GM21737 (cell line): Measurements from ENCODE around the gene CFAP73.

Source experiments
- ATAC-seq: cut with Tn5 transposase; IDR thresholded peaks from one replicate; pipeline ENCODE4 v1.9.1; 2021; ENCODE audit warnings: mild to moderate bottlenecking, moderate library complexity; ENCODE audit not compliant: unreplicated experiment

Gene CFAP73

DNA sequence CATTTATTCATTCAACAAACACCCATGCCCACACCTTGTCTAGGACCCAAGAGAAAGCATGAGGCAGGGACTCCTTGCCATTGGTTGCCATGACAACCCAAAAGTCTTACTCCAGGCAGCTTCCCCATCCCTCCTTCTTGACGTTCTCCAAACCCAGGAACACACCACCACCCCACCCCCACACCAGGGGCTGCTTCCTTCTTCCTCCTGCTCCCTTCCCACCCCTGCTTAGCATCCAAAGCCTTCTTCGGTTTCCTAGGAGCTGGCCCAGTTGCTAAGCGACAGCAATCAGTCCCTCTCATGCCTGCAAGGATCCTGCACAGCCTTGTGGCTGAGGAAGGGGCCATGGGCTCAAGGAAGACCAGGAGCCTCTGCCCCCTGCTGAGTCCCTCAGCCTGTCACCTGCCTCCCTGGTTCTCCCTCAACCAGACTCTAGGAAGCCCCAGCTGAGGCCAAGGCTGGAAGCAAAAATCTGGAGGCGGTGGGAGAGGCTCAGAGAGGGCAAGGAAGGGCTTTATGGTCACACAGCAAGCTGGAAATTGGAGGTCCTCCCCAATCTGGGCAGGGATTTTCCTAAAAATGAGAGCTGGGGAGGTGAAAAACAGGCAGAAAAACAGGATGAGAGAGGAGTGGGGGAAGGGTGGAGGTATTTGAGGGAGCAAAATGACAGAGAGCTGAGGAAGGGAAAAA is 29.4 kb upstream of the CFAP73 start:
- no peak for ATAC-seq

DNA sequence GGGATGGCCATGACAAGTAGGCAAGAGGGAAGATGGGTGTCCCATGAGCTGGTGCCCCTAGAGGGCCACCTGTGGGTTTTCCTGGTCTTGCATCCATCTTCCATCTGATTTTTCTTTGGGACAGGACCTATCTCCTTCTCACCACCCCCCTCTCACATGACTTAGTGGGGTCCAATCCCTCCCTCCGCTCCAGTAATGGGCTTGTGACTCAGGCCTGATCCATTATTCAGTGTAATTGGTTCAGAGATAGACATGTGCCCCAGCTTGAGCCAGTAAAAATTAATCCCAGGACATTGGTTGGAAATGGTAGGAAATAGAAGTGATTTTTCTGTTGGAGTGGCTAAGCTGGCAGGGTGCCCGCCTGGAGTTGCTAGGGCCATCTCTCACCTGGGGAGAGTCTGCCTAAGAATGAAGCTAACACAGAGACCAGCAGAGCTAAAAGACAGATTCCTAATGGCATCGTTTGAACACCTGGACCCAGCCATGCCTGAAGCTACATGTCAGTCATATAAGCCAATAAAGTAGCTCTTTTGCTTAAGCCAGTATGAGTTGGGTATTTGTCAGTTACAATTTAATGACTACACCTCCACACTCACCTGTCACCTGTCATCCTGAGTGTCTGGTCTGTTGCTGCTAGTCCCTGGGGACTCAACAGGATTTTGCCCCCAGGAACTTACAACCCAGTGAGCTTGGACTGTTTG is 28.7 kb upstream of the CFAP73 start:
- no peak for ATAC-seq

DNA sequence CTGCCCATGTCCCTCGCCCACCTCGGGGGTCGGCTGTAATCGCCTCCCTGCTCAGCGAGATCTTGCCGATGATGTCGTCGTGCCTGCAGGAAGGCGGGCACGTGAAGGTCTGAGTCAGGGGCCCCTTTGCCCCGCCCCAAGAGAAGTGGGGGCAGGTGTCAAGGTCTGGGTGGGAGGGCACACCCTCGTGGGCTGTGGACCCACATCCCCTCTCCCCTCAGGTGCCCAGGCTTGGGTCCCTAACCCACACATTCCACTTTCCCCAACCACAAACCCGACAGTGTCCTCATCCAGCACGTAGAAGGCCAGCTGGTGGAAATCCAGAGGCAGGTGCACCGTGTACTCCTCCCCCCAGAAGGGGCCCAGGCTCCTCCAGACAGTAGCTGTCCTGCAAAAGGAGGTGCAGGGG is 21.7 kb upstream of the CFAP73 start:
- ATAC-seq: no peak

DNA sequence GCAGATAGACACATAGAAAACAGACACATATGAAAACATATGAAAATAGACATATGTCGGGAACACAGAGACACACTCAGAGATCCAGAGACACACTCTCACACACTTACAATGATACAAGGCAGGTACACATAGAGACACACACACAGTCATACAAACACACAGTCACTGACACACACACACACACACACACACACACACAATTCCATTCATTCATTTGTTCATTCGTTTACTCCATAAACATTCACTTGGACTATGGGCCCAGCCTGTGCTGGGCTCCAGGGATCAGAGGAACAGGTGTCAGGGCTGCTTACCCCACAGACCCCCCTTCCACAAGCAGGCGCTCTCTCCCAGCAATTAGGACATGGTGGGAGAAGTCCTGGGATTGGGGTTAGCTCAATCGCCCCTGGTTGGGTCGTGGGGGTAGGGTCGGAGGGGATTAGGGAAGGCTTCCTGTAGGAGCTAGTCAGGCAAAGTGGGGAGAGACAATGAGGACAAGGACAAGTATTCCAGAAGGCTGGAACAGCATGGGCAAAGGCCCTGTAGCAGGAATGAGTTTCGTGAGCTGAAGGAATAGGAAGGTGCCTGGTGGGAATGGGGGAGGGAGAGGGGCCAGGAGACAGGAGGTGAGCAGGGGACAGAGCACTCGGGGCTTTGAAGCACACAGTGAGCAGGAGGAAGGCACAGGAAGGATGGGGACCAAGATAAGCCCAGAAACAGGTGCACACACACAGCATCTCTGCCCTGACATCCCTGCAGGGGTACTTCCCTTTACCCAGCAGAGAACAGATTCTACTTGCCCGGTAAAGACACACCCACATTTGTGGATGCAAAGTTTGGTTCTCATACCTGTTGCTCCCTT is 20.5 kb upstream of the CFAP73 start:
- no peak for ATAC-seq

DNA sequence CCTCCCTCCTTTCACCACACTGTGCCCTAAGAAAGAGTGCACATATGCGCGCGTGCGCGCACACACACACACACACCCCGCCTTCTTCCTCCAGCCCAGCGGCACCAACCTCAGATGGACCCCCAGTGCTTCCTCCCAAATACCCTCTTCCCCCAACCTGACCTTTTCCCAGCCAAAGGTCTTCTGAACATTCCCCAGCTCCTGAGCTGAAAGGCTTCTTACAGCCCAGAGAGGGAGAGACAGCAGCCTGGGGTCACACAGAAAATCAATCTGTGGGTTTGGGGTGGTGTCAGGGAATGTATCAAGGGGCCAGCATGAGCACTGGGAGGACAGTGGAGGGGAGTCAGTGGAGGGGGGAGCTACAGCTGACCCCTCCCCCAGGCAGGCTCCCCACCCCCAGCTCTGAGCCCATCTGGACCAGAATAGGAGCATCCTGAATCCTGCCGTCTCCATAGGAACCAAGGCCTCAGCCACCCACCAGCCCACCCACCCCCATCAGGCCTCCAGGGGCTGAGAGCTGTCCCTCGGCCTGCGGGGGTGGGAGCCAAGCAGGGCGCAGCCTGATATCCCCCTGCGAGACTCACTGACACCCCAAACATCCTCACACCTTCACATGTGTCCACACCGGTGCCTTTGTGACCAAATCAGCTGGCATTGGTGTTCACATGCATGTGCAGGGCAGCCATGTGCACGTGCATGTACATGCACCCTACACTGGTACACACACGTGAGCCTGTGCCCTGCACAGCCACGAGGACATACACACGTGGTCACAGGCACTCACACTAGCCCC is 19.7 kb upstream of the CFAP73 start:
- ATAC-seq: no peak

DNA sequence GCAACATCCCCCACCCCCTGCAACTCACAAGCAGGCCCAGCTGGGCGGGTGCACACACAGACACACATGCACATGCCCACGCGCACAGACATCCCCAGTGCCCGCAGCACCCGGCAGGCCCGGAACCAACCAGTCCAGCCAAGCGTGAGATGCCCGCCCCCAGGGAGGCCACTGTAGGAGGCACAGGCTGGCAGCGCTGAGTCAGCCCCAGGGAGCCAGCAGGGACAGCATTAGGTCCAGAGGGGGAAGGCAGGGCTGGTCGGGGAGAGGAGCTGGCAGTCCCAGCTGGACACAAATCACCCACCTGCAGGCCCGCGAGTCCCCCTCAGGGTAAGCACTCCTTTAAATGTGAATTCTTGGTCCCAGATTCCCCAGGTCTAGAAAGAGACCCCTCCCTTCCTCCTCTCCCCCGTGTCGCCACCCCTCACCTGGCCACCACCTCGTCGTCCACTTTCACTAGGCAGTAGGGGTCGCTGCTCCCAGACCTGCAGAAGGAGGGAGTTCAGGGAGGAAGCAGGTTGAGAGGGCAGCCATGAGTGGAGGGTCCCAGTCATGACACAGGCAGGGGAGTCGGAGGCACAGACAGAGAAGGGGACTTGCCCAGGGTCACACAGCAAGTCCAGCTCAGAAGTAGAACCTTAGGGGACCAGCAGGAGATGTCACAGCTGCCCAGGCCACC is 18.9 kb upstream of the CFAP73 start:
- ATAC-seq: no peak

DNA sequence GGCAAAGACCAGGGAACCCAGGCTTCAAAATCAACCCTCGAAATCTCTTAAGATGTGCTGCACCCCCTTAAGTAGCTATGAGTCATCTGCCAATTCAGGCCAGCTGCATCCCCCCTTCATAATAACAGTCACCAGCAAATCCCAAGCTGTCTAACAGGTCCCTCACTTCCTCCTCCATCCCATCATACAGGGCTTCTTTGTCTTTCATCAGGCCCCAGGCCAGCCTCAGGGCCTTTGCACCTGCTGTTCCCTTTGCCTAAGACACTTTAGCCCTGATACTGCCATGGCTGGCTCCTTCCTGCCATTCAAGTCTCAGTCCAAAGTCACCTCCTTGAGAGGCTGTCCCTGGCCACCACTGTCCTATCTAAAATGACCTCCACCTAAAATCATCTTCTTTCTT is 18.0 kb upstream of the CFAP73 start:
- ATAC-seq: no peak

DNA sequence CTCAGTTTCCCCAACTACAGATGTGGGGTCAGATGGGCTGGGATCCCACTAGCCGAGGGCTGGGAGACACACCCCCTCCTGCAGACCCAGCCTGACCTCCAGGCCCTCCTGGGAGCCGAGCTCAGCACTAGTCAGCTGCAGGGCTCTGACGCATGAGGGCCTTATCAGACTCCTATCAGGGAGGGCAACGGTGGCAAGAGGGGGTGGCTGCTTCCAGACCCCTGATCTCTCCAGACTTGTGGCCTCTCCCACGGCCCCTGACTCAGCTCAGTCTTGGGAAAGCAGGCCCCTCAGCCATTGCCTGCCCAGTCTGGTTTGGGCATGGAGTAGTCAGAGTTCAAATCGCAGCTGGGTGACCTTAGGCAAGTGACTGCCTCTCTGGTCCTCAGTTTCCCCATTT is 16.5 kb upstream of the CFAP73 start:
- ATAC-seq: no peak

DNA sequence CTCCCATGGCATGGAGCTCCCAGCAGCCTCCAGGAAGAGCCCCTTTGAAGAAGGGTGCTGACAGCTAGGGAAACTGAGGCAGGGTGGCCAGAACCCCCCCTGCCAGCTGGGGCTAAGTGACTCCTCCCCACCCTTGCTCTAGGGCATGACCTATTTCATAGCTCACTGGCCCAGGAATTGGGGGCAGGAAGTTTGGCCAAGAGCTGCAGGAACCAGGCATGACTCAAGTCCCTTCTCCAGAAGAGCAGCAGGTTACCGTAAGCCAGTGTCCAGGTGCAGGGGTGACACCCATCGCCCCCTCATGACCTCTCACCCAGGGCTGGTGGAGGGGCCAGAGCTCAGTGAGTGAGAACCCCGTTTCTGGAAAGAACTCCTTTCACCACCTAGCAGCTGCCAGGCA is 15.9 kb upstream of the CFAP73 start:
- no peak for ATAC-seq

DNA sequence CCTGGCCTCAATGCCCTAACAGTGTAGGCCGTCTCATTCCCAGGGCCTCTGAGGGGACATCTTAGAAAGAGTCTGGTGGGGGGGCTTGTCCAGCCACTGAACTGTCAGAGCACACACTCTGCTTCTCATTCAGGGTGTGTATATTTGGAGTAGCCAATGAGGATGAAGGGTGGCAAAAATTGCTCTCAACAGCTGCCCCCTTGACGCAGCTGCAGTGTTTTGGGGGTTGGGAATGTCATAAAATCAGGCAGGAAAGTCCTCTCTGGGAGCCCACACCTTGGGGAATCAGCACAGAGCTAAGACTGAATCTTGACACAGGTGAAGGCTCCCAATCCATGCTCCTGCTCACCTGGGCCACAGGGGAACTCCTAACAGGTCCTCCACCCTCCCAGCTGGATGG is 15.5 kb upstream of the CFAP73 start:
- no peak for ATAC-seq

DNA sequence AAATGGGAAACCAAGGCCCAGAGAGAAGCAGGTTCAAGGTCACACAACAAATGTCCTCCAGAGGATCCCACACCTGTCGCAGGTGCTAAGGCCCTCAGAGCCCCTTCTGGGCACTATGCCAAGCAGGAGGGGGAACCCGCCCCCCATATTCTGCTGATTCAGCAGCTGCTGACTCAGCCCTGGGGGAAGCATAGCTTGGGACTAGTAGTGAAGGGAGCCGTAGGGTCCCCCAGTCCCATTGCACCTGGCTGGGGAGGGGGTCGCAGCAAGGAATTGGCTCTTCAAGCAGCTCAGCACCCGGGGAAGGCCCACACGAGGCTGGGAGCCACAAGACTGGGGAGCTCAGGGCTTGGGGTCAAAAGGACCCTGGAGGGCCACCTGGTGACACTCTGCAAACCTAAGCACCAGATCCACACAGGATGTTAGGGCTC is 15.0 kb upstream of the CFAP73 start:
- ATAC-seq: no peak

DNA sequence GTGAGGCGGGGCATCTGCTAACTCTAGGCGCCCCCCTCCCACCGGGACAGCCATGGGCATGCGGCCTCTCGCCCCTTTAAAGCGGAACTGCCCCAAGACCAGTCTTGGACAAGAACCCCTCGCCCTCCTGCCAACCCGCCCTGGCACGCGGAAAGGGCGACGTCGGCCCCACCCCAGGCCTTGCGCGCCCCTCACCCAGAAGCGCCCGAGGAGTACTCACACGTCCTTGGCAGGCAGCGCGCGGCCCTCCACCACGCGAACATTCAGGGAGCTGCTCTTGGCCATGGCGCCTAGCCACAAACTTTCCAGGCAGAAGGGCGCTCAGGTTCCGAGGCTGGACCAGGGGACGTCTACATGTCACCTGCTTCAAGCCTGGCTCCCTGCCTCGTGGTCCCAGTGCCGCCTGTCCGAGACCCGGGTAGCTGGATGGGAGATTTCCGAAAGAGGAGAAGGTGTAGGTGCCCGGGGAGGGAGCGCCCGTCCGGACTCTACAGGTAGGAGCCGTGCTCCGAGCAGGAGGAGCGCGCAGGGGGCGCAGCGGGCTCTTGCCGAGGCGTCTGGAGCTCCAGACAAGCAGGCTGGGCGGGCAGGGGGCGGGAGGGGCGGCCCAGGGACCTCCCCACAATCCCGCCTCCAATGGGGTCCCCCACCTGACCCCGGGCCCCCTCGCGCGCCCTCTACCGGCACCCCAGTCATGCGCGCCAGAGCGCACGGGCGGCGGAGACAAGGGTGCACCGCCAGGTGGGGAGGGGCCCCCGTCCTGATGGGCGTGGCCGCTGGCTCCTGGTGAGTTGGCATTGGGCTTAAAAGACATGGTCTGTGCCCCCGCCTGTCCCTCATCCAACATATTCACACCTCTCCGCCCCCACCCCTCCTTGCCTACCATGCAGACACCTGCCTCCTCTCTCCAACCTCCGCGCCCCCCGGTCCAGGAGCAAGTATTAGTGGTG is 14.1 kb upstream of the CFAP73 start, which contains the start of gene RASAL1:
RASAL1 (minus strand) TSS at position 584 of the 950 bp plus-strand sequence; CDS start at position 285, 299 bp downstream.
- no peak for ATAC-seq

DNA sequence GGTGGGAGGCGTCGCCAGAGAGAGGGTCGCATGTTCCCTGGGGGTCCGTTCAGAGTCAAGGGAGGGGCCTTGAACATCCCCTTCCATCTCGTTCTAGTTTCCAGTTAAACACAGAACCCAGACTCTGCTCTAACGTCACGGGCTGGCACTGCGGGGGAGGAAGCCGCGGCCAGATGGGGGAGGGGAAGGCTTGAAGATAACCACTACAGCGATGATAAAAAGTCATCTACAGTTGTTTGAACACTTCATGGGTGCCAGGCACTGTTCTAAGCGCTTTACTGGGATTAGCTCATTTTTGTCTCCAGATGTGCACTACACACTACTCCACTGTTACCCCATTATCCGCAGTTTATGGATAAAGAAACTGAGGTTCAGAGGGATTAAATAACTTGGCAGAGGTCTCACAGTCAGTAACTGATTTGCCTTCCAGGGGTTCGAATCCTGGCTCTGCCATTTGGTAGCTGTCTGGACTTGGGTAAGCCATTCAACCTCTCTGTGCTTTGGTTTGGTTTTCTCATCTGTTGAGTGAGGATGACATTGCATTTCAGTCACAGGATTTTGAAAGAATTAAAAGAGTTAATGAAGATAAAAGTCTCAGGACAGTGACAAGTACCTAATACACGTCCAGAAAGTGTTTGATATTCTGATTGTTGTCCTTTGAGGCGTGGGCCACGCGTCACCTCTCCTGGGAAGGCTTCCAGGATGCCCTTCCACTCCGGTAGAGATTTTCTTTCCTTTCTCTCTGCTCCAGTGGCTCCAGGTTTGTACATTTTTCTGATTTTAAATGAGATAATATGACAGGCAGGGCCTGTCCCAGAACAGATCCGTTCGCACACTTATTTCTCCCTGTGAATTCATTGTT is 13.2 kb upstream of the CFAP73 start:
- ATAC-seq: no peak

DNA sequence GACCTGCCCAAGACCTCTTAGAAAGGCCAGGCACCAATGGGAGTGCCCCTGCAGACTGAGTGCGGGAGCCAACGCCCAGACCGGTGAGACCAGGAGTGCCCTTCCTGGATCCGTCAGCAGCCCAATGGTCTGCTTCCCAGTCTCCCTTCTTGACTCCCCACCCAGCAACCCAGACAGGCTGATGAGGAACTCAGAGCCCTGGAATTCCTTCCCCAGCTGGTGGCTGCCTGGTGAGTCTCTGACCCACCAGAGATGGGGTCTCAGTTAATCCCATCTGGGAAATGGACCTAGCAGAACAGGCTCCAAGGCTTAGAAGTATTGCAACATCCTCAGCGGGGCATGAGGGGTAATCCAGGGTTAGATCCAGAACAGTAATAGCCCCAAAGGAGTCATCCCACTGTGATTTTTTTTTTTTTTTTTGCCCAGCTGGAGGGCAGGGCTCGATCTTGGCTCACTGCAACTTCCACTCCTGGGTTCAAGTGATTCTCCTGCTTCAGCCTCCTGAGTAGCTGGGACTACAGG is 12.5 kb upstream of the CFAP73 start:
- ATAC-seq: no peak

DNA sequence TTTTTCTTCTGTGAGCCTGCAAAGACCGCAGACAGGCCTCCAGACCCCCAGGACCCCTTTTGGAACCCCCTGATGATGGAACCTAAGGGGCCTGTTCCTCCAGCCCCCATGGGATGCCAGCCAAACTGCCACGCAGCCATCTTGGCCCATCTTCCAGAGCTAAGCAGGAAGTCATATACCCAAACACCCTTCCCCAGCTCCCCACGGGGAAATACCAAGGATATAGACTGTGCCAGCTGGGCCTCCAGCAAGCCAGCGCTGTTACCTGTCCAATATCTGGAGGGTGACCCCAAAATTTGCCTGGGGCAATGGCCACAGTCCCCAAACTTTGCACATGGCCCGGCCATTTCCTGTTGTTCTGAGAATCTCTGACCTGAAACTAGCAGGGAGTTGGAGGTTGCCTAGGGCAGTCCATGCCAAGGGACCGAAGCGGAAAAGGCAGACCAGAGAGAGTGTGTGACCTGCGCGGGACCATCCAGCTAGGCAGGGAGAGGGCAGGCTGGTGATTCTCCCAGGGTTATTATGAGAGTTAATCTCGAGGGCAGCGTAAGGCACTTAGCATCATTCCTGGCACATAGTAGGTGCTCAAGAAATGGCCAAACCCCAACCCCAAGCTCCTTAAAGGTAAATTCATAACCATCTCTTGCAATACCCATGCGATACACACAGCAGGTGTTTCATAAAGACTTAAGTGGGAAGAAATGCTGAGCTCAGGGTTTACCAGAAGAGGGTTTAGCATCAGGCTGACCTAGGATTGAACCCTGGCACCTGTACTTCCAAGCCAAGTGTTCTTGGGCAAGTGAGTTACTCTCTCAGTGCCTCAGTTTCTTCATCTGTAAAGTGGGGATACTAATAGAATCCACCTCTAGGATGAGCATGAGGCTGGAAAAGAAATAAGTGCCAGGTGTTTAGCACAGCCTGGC is 11.4 kb upstream of the CFAP73 start:
- ATAC-seq: no peak

DNA sequence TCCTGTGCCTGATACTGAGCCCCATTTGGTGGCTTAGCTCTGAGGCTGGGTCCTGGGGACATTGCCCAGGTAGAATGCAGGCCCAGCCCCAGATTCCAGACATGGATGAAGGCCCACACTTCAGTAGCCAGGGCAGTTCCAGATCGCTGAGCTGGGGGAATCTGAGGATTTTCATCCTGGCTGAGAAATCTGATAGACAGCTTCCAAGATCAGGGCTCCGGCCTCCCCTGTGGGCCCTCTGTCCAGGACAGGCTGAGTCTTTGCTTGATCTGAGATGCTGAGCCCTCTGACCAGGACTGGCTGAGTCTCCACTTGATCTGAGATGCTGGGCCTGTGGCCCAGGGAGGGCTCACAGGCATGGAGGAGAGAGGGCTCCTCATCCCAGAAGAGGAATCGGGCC is 10.7 kb upstream of the CFAP73 start:
- ATAC-seq: no peak

DNA sequence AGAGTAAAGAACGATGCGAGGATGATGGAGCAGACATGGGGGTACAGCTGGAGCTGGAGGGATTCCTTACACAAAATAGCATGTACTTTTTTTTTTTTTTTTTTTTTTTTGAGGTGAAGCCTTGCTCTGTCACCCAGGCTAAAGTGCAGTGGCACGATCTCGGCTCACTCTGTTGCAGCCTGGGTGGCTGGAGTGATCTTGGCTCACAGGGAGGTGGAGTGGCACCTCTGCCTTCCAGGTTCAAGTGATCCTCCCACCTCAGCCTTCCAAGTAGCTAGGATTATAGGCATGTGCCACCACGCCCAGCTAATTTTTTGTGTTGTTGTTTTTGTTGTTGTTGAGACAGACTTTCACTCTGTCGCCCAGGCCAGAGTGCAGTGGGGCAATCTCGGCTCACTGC is 8.8 kb upstream of the CFAP73 start:
- ATAC-seq: no peak
